HUES6 (cell line): ENCODE data around the gene CCDC159.

Experiments
- H3K27ac ChIP-seq: 2 replicates; pipeline ENCODE4 v1.7.0; 2013; ENCODE audit warnings: low read depth, mild to moderate bottlenecking, low read length, inconsistent platforms
- H3K27me3 ChIP-seq: 2 replicates; pipeline ENCODE4 v1.6.1; 2013; ENCODE audit warnings: low read length; ENCODE audit not compliant: control insufficient read depth, insufficient read depth
- H3K36me3 ChIP-seq: 2 replicates; pipeline ENCODE4 v1.6.1; 2013; ENCODE audit warnings: low read length; ENCODE audit not compliant: control insufficient read depth, insufficient read depth
- H3K4me1 ChIP-seq: 2 replicates; pipeline ENCODE4 v1.6.1; 2013; ENCODE audit warnings: low read length; ENCODE audit not compliant: control insufficient read depth, insufficient read depth
- H3K4me3 ChIP-seq: 2 replicates; pipeline ENCODE4 v1.5.1; 2013; ENCODE audit warnings: low read depth, low read length
- H3K9ac ChIP-seq: one replicate; pipeline ENCODE4 v1.6.1; 2013; ENCODE audit warnings: mild to moderate bottlenecking, low read length
- H3K9me3 ChIP-seq: 2 replicates; pipeline ENCODE4 v1.6.1; 2013; ENCODE audit warnings: low read depth, low read length; ENCODE audit not compliant: control insufficient read depth, insufficient read depth

Gene CCDC159

DNA sequence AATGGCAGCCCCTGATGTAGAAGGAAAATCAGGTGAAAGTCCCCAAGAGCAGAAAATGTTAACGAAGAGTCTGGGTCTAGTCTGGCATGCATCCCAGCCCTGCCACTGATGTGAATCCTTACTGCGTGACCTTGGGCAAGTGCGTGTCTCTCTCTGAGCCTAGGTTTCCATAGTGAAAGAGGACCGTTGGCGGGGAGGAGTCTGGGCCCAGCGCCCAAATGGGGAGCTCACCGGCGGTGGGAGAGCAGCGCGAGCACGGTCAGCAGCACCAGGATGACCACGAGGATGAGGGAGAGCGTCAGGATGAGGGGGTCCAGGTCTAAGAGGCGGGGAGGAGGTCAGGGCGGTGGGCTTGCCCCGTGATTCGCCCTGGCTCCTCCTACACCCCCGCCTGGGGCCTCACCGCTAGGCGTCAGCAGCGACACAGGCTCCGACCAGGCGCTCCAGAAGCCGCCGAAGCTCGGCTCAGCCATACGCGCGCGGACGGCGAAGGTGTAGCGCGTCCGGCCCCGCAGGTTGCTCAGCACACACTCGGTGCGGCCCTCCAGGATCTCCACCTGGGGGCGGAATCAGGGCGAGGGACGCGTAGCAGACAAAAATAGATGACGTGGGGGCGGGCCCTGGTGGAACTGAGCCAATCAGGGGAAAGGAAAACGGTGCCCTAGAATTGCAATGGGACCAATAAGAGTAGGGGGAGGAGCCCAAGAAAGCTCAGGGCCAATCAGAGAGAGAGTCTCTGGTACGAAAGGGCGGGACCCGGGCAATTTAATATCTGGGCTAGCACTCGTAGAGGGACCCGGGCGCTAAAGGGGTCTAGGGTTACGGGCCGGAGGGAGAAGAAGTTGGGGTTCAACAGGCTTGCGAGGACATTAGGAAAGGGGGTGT lies 34.6 kb downstream of the CCDC159 start:
- peak overlapping the region; percentile 75 for H3K4me3 ChIP-seq
- H3K9me3 ChIP-seq = no peaks in the 10 kb centered on the region
- H3K27me3 ChIP-seq = no peaks in the 10 kb centered on the region
- H3K36me3 ChIP-seq = no peaks in the 10 kb centered on the region
- peak overlapping the region; percentile 44 for H3K27ac ChIP-seq
- 0 out of 2 replicates have a peak, but pooled peaks cover 6% of the 10 kb centered on the region for H3K4me1 ChIP-seq
- H3K9ac ChIP-seq = peak overlapping the region; percentile 75

DNA sequence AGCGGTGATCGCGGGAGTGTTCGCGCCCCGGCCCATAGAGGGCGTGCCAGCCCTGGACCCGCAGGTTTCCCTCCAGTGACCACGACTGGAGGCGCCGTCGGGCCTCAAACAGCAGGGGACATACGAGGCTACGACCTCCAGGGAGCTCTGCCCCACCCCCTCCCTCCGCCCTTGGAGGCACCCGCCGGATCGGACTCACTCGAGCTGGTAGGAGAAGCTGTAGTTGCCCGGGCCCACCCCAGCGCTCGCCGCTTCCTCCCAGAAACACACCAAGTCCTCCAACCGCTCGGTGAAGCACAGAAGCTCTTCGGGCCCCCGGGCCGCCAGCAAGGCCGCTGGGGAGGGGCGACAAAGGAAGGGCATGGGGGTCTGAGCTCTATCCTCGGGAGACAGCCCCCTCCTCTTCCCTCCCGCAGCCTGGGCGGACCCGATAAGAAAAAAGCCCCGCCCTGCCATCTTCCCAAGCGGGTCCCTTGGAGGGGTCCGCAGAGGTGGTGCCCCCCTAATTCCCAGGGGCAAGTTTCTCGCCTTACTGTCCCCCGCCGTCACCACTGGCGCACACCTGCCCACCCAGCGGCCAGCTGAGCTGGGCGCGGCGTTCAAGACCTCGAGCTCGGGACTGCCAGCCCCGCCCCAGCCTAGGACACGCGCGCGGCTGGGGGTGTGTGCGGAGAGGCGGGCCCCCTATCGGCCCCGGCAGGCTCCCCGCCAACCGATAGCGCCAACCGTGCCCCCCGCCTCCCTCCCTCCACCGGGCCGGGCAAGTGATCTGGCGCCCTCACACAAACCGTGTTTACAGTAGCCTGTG lies 36.8 kb downstream of the CCDC159 start:
- Histone ChIP-seq H3K9me3 (no peaks in the 10 kb centered on the region), H3K36me3 (no peaks in the 10 kb centered on the region), H3K4me1 (0 out of 2 replicates have a peak, but pooled peaks cover 6% of the 10 kb centered on the region), H3K27ac (no peak overlapping the region), H3K4me3 (peak overlapping the region; percentile 69), H3K9ac (no peak overlapping the region), H3K27me3 (no peaks in the 10 kb centered on the region)

DNA sequence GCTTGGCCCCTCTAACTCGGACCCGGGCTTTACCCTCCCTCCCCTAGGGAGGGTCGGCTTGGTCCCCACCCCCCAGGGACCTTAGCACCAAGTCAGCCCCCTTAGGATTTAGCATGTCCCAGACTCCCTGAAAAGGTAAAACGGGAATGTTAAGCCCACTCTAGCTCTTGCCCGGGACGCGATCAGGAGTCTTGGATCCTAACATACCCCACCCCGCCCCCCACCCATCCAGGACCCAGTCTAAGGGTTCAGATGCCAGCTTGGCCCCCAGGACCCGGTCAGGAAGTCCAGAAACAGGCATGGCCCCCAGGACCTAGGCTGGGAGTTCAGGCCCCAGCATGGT lies 37.4 kb downstream of the CCDC159 start:
- H3K36me3 ChIP-seq = no peaks in the 10 kb centered on the region
- no peak overlapping the region for H3K27ac ChIP-seq
- H3K27me3 ChIP-seq = no peaks in the 10 kb centered on the region
- peak overlapping the region; percentile 57 for H3K9ac ChIP-seq
- peak overlapping the region; percentile 69 for H3K4me3 ChIP-seq
- 0 out of 2 replicates have a peak, but pooled peaks cover 6% of the 10 kb centered on the region for H3K4me1 ChIP-seq
- no peaks in the 10 kb centered on the region for H3K9me3 ChIP-seq

GRCh38 chr19:11384778-11385129 lies 38.4 kb downstream of the CCDC159 start:
- no peaks in the 10 kb centered on the region for H3K36me3 ChIP-seq
- no peak overlapping the region for H3K27ac ChIP-seq
- H3K4me3 ChIP-seq = no peak overlapping the region
- no peaks in the 10 kb centered on the region for H3K27me3 ChIP-seq
- no peaks in the 10 kb centered on the region for H3K9me3 ChIP-seq
- no peak overlapping the region for H3K9ac ChIP-seq
- H3K4me1 ChIP-seq = 0 out of 2 replicates have a peak, but pooled peaks cover 6% of the 10 kb centered on the region

- no peak overlapping the region for H3K27ac ChIP-seq
- no peaks in the 10 kb centered on the region for H3K4me1 ChIP-seq
- no peak overlapping the region for H3K4me3 ChIP-seq
- no peak overlapping the region for H3K9ac ChIP-seq
- no peaks in the 10 kb centered on the region for H3K27me3 ChIP-seq
- no peaks in the 10 kb centered on the region for H3K36me3 ChIP-seq
- peaks cover 5% of the 10 kb centered on the region for H3K9me3 ChIP-seq
Measured at GRCh38 chr19:11387162-11388034, 41.1 kb downstream of the CCDC159 start.

GRCh38 chr19:11390359-11390758 lies 44.0 kb downstream of the CCDC159 start:
- Histone ChIP-seq H3K9me3 (peaks cover 5% of the 10 kb centered on the region), H3K27ac (no peak overlapping the region), H3K27me3 (no peaks in the 10 kb centered on the region), H3K36me3 (peaks cover 10% of the 10 kb centered on the region), H3K4me3 (no peak overlapping the region), H3K9ac (no peak overlapping the region), H3K4me1 (peaks cover 3% of the 10 kb centered on the region; the same call in 1 of the 2 replicates)

GRCh38 chr19:11390933-11391680 lies 44.8 kb downstream of the CCDC159 start:
- Histone ChIP-seq H3K36me3 (peaks cover 10% of the 10 kb centered on the region), H3K4me1 (peaks cover 3% of the 10 kb centered on the region; the same call in 1 of the 2 replicates), H3K4me3 (no peak overlapping the region), H3K9me3 (peaks cover 5% of the 10 kb centered on the region), H3K9ac (no peak overlapping the region), H3K27me3 (no peaks in the 10 kb centered on the region), H3K27ac (no peak overlapping the region)

- Histone ChIP-seq H3K27me3 (no peaks in the 10 kb centered on the region), H3K9me3 (no peaks in the 10 kb centered on the region), H3K4me3 (no peak overlapping the region), H3K36me3 (peaks cover 35% of the 10 kb centered on the region), H3K4me1 (peaks cover 3% of the 10 kb centered on the region; the same call in 1 of the 2 replicates), H3K27ac (no peak overlapping the region), H3K9ac (no peak overlapping the region)
Measured at GRCh38 chr19:11397089-11397610, 50.8 kb downstream of the CCDC159 start.

DNA sequence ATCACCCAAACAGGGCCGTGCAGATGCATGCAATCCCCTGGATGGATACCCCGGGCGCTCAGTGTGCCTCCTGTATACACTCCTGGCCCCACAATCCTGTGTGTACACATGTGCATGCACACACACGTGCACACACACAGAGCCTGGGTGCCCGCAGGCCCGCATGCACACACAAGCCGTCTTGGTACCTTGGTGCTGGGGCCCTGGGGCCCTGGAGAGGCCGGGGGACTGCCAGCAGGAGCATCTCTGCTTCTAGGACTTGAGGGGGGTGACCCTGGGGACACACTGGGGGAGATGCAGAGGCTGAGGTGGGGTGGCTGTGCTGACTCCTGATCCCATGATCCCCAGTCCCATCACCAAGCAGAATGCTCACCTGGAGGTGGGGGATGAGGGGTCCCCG lies 53.3 kb downstream of the CCDC159 start:
- no peak overlapping the region for H3K27ac ChIP-seq
- H3K9ac ChIP-seq = no peak overlapping the region
- H3K9me3 ChIP-seq = no peaks in the 10 kb centered on the region
- peaks cover 42% of the 10 kb centered on the region for H3K36me3 ChIP-seq
- H3K4me1 ChIP-seq = peaks cover 3% of the 10 kb centered on the region; the same call in 1 of the 2 replicates
- no peaks in the 10 kb centered on the region for H3K27me3 ChIP-seq
- H3K4me3 ChIP-seq = no peak overlapping the region

- Histone ChIP-seq H3K36me3 (peaks cover 46% of the 10 kb centered on the region), H3K4me1 (no peaks in the 10 kb centered on the region), H3K27me3 (no peaks in the 10 kb centered on the region), H3K9ac (no peak overlapping the region), H3K4me3 (no peak overlapping the region), H3K9me3 (no peaks in the 10 kb centered on the region), H3K27ac (no peak overlapping the region)
Measured at GRCh38 chr19:11400798-11401197, 54.5 kb downstream of the CCDC159 start.
